IPS DF 4.7 (cell line): ENCODE data around the gene AFAP1.

Experiments
- DNase-seq: peaks from one replicate; pipeline ENCODE4 v3.0.0-alpha.2; 2013; ENCODE audit warnings: low spot score; ENCODE audit errors: extremely low read depth

AFAP1 gene

GRCh38 chr4:7968262-7968896 is 28.7 kb upstream of the AFAP1 start:
- no peak for DNase-seq

GRCh38 chr4:7967501-7968261 is 28.0 kb upstream of the AFAP1 start:
- DNase-seq = no peak

GRCh38 chr4:7967063-7967440 is 27.4 kb upstream of the AFAP1 start:
- DNase-seq = no peak

GRCh38 chr4:7966281-7967062 is 26.8 kb upstream of the AFAP1 start:
- no peak for DNase-seq

GRCh38 chr4:7964890-7965662 is 25.4 kb upstream of the AFAP1 start:
- no peak for DNase-seq

GRCh38 chr4:7964459-7964858 is 24.8 kb upstream of the AFAP1 start:
- no peak for DNase-seq

- no peak for DNase-seq
Observed at GRCh38 chr4:7963691-7964090, 24.0 kb upstream of the AFAP1 start.

- no peak for DNase-seq
Observed at GRCh38 chr4:7962609-7963508, 23.2 kb upstream of the AFAP1 start.

- no peak for DNase-seq
Observed at GRCh38 chr4:7960790-7961655, 21.4 kb upstream of the AFAP1 start.

- DNase-seq = no peak
Observed at GRCh38 chr4:7960017-7960789, 20.5 kb upstream of the AFAP1 start.

- DNase-seq = no peak
Observed at GRCh38 chr4:7959078-7959477, 19.4 kb upstream of the AFAP1 start.

- DNase-seq = no peak
Observed at GRCh38 chr4:7956934-7957656, 17.4 kb upstream of the AFAP1 start.

- no peak for DNase-seq
Observed at GRCh38 chr4:7956270-7956808, 16.7 kb upstream of the AFAP1 start.

- DNase-seq = no peak
Observed at GRCh38 chr4:7955393-7955792, 15.7 kb upstream of the AFAP1 start.

- DNase-seq = no peak
Observed at GRCh38 chr4:7952615-7953014, 13.0 kb upstream of the AFAP1 start.

- DNase-seq = no peak
Observed at GRCh38 chr4:7950301-7951092, 10.8 kb upstream of the AFAP1 start.

- DNase-seq = no peak
Observed at GRCh38 chr4:7949759-7950158, 10.1 kb upstream of the AFAP1 start.
